Panc1 (cell line): ENCODE measurements around the gene GSK3B.

ENCODE experiments used
- POLR2AphosphoS5 ChIP-seq: IDR thresholded peaks from 2 replicates; pipeline ENCODE4 v1.6.1; 2012; ENCODE audit warnings: mild to moderate bottlenecking, low read depth, low read length, moderate library complexity
- TF ChIP-seq, protein P1 (sequence below): fragments of 450-650 bp; IDR thresholded peaks from 2 replicates; pipeline ENCODE4 v1.5.1; 2017; ENCODE audit warnings: mild to moderate bottlenecking

DNA sequence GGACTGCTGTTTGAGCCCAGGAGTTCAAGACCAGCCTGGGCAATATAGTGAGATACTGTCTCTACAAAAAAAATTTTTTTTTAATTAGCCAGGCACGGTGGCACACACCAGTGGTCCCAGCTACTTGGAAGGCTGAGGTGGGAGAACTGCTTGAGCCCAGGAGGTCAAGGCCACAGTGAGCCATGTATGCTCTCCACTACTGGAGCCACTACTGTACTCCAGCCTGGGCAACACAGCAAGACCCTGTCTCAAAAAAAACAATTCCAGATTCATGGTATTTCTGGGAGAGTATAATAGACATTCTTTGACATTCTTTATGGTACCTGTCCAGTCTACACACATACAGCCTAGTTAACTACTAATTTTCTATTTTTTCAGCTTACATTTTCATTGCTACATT is 70.1 kb downstream of the GSK3B start:
- TF ChIP-seq, protein P1, sequence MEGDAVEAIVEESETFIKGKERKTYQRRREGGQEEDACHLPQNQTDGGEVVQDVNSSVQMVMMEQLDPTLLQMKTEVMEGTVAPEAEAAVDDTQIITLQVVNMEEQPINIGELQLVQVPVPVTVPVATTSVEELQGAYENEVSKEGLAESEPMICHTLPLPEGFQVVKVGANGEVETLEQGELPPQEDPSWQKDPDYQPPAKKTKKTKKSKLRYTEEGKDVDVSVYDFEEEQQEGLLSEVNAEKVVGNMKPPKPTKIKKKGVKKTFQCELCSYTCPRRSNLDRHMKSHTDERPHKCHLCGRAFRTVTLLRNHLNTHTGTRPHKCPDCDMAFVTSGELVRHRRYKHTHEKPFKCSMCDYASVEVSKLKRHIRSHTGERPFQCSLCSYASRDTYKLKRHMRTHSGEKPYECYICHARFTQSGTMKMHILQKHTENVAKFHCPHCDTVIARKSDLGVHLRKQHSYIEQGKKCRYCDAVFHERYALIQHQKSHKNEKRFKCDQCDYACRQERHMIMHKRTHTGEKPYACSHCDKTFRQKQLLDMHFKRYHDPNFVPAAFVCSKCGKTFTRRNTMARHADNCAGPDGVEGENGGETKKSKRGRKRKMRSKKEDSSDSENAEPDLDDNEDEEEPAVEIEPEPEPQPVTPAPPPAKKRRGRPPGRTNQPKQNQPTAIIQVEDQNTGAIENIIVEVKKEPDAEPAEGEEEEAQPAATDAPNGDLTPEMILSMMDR: no peak
- TF ChIP-seq POLR2AphosphoS5: no peak
